ENCODE measurements around the gene POLE2.

DNA sequence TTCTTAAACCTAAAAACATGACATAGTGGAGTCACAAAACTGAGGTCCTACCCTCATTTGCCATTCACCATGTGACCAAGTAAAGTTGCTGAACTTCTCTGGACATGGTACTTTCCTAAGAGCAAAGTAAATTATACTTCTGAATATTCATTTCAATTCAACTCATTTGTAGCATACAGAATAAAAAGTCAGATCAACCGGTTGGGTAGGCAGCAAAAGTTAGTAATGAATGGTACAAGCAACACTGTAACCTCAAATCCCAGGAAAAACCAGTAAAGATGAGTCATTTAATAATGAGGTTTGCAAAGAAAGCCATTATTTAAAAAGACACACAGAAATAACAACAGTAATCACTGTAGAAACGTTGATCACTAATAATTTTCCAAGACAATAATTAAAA lies 8.7 kb downstream of the POLE2 start:
- TF ChIP-seq, protein P1, sequence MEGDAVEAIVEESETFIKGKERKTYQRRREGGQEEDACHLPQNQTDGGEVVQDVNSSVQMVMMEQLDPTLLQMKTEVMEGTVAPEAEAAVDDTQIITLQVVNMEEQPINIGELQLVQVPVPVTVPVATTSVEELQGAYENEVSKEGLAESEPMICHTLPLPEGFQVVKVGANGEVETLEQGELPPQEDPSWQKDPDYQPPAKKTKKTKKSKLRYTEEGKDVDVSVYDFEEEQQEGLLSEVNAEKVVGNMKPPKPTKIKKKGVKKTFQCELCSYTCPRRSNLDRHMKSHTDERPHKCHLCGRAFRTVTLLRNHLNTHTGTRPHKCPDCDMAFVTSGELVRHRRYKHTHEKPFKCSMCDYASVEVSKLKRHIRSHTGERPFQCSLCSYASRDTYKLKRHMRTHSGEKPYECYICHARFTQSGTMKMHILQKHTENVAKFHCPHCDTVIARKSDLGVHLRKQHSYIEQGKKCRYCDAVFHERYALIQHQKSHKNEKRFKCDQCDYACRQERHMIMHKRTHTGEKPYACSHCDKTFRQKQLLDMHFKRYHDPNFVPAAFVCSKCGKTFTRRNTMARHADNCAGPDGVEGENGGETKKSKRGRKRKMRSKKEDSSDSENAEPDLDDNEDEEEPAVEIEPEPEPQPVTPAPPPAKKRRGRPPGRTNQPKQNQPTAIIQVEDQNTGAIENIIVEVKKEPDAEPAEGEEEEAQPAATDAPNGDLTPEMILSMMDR (IDR thresholded peaks at IDR 0.05 in 4 of 5, conservative IDR thresholded peaks at IDR 0.05 in 1 of 5) = no peak
- no peak for TF ChIP-seq POLR2A (IDR thresholded peaks at IDR 0.05)
